GM18868 (cell line): Measurements from ENCODE around the gene KCNN3.
A peak's percentile ranks its signal among the peaks of the same experiment; 100 is the strongest.

Experiments
- ATAC-seq: cut with Tn5 transposase; IDR thresholded peaks from one replicate; pipeline ENCODE4 v1.9.1; 2021; ENCODE audit warnings: mild to moderate bottlenecking, moderate library complexity; ENCODE audit not compliant: unreplicated experiment

Gene KCNN3

GRCh38 chr1:154819628-154820590, 50.2 kb downstream of the KCNN3 start:
- peak; percentile 45 for ATAC-seq

GRCh38 chr1:154818911-154819310, 51.2 kb downstream of the KCNN3 start:
- ATAC-seq = no peak

GRCh38 chr1:154816937-154817336, 53.1 kb downstream of the KCNN3 start:
- ATAC-seq = no peak

- ATAC-seq = no peak
These were observed 53.7 kb downstream of the KCNN3 start for GRCh38 chr1:154816369-154816768.

GRCh38 chr1:154813846-154814505, 56.1 kb downstream of the KCNN3 start:
- no peak for ATAC-seq

- no peak for ATAC-seq
These were observed 56.7 kb downstream of the KCNN3 start for GRCh38 chr1:154813300-154813816.

- ATAC-seq = no peak
These were observed 57.2 kb downstream of the KCNN3 start for GRCh38 chr1:154812877-154813276.

- ATAC-seq = no peak
These were observed 59.5 kb downstream of the KCNN3 start for GRCh38 chr1:154810571-154810970.

GRCh38 chr1:154809436-154810413, 60.4 kb downstream of the KCNN3 start:
- no peak for ATAC-seq

- ATAC-seq = no peak
These were observed 61.2 kb downstream of the KCNN3 start for GRCh38 chr1:154808909-154809262.

GRCh38 chr1:154808261-154808908, 61.7 kb downstream of the KCNN3 start:
- no peak for ATAC-seq

- ATAC-seq = peak; percentile 69
These were observed 63.0 kb downstream of the KCNN3 start for GRCh38 chr1:154807048-154807591.

- ATAC-seq = no peak
These were observed 63.7 kb downstream of the KCNN3 start for GRCh38 chr1:154806333-154806732.

GRCh38 chr1:154802982-154803920, 66.8 kb downstream of the KCNN3 start:
- ATAC-seq = no peak

- no peak for ATAC-seq
These were observed 67.6 kb downstream of the KCNN3 start for GRCh38 chr1:154802336-154802969.

GRCh38 chr1:154801234-154802011, 68.7 kb downstream of the KCNN3 start:
- ATAC-seq = no peak

- no peak for ATAC-seq
These were observed 70.9 kb downstream of the KCNN3 start for GRCh38 chr1:154799188-154799587.

GRCh38 chr1:154798645-154799044, 71.4 kb downstream of the KCNN3 start:
- ATAC-seq = no peak
